Measurements from ENCODE around the gene FBXL5. TPM values are rescaled to one million over a fixed set of nuclear protein-coding genes. Genes with fewer than 3 reads are reported as not detected.
"Not testable (repeated sequence)": the region's sequence is repeated elsewhere in the genome, so short reads cannot be mapped to it uniquely, and the experiment has no call there.

FBXL5 gene
- total RNA-seq, 4 donors from 2014 or later, result 69.4 to 95.0 (median 80.3) TPM

DNA sequence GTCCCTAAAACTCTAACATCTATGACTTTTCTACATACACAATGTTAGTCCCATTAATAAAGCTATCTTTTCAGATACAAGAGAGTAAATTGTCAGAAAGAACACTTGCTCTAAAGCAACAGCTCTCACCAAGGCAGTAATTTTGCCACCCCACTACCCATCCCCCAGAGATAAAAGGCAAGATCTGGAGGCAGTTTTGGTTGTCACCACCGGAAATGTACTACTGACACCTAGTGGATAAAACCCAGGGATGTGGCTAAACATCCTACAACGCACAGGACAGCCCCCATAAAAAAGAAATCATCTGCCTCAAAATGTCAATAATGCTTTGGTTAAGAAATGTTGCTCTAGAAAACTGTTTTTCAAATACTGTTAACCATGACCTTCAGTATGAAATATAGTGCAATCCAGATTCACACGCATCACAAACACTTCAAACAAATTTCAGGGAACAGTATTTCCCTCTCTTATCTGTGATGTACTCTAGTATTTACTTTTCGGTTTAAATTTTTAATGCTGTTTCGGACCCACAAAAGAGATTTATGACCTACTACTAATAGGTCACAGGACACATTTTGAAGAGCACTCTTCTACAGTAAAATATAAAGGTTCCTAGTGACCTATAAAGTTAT lies 5.1 kb downstream of the FBXL5 start:
- WGBS, 2 donors, result 29 to 41% methylated on average over 5 of the region's 5 CpGs
- DNase-seq (ENCODE audit: low spot score in 2 of 2), result no peak
- no peak for TF ChIP-seq POLR2A (IDR thresholded peaks at IDR 0.05)
- no peak overlapping the region for H3K4me3 ChIP-seq (ENCODE audit: low read depth, poor library complexity, severe bottlenecking)
- intact Hi-C loops (cut with DNase I; ENCODE audit: low total_unique reads), result loop anchor here (10.0 kb wide), 1 partner anchor 645 kb away; the partner anchor contains the start of gene CPEB2

DNA sequence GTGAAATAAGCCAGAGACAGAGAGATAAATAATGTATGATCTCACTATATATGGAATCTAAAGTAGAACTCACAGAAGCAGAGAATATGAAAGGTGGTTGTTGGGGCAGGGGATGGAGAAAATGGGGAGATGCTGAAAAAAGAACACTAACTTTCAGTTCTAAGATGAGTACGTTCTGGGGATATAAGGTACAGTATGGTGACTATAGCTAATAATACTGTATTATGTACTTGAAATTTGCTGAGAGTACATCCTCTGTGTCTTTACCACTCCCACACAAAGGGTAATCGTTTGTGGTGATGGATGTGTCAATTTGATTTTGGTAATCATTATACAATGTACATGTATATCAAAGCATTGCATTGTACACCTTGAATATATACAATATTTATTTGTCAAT lies 6.6 kb downstream of the FBXL5 start:
- TF ChIP-seq, protein P1, sequence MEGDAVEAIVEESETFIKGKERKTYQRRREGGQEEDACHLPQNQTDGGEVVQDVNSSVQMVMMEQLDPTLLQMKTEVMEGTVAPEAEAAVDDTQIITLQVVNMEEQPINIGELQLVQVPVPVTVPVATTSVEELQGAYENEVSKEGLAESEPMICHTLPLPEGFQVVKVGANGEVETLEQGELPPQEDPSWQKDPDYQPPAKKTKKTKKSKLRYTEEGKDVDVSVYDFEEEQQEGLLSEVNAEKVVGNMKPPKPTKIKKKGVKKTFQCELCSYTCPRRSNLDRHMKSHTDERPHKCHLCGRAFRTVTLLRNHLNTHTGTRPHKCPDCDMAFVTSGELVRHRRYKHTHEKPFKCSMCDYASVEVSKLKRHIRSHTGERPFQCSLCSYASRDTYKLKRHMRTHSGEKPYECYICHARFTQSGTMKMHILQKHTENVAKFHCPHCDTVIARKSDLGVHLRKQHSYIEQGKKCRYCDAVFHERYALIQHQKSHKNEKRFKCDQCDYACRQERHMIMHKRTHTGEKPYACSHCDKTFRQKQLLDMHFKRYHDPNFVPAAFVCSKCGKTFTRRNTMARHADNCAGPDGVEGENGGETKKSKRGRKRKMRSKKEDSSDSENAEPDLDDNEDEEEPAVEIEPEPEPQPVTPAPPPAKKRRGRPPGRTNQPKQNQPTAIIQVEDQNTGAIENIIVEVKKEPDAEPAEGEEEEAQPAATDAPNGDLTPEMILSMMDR (IDR thresholded peaks at IDR 0.05), result no peak
- no peak for TF ChIP-seq POLR2A (IDR thresholded peaks at IDR 0.05)
- no peak for DNase-seq (ENCODE audit: low spot score in 2 of 2)
- WGBS, 2 donors, result 62 to 66% methylated on average over 2 of the region's 2 CpGs
- intact Hi-C loops (cut with DNase I; ENCODE audit: low total_unique reads), result no loop called here
- no peak overlapping the region for H3K4me3 ChIP-seq (ENCODE audit: low read depth, poor library complexity, severe bottlenecking)

DNA sequence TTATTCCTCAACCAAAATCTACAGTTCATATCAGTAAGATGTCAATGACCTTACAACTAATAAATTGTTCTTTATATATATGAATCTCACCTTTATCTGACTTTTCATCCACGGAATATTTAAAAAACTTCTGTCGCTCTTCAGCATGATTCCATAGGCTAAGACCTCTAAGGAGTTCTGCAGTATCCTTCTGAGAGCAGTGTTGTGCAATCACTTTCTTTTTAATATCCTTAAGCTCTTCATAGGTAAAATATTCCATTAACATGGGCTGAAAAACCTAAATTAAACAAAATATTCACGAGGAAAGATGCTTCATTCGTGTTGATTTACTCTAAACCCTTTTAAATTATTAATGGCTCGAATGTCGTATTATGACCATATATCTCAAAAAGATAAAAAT lies 16.7 kb downstream of the FBXL5 start:
- intact Hi-C loops (cut with DNase I; ENCODE audit: low total_unique reads), result no loop called here
- 93 to 95% methylated on average over 6 of the region's 6 CpGs for WGBS, 2 donors
- no peak for TF ChIP-seq POLR2A (IDR thresholded peaks at IDR 0.05)
- TF ChIP-seq, protein P1 (IDR thresholded peaks at IDR 0.05), result no peak
- no peak for DNase-seq (ENCODE audit: low spot score in 2 of 2)
- no peak overlapping the region for H3K4me3 ChIP-seq (ENCODE audit: low read depth, poor library complexity, severe bottlenecking)

DNA sequence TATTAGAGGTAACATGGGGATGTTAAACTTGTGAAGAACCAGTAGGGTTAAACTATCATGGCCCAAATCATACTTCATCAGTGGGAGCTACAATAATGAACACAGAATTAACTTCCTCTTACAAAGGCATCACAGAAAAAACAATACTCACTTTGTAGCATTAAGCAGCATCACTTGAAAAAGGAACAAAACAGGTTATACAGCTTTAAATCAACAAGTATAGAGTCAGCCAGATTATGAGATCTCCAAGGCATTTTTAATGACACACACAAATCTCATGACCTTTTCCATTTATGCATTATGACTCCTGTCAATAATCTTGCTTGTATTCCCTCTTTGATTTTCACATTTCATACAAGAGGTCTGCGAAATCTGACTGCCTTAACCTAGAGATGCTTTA lies 18.3 kb downstream of the FBXL5 start:
- WGBS, 2 donors, result 76 to 83% methylated on average over 1 of the region's 1 CpG
- intact Hi-C loops (cut with DNase I; ENCODE audit: low total_unique reads), result no loop called here
- H3K4me3 ChIP-seq (ENCODE audit: low read depth, poor library complexity, severe bottlenecking), result no peak overlapping the region
- TF ChIP-seq, protein P1 (IDR thresholded peaks at IDR 0.05), result no peak
- no peak for TF ChIP-seq POLR2A (IDR thresholded peaks at IDR 0.05)
- no peak for DNase-seq (ENCODE audit: low spot score in 2 of 2)

DNA sequence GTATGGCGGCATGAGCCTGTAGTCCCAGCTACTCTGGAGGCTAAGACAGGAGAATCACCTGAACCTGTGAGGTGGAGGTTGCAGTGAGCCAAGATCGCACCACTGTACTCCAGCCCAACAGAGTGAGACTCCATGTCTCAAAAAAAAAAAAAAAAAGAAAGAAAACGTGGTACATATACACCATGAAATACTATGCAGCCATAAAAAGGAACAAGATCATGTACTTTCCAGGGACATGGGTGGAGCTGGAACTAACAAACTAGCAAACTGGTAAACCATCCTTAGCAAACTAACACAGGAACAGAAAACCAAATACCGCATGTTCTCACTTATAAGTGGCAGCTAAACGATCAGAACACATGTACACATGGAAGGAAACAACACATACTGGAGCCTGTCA lies 37.8 kb downstream of the FBXL5 start:
- WGBS, 2 donors, result 96 to 98% methylated on average over 5 of the region's 5 CpGs
- H3K4me3 ChIP-seq (ENCODE audit: low read depth, poor library complexity, severe bottlenecking); DNase-seq (ENCODE audit: low spot score in 2 of 2); intact Hi-C loops (cut with DNase I; ENCODE audit: low total_unique reads): not testable (repeated sequence)

DNA sequence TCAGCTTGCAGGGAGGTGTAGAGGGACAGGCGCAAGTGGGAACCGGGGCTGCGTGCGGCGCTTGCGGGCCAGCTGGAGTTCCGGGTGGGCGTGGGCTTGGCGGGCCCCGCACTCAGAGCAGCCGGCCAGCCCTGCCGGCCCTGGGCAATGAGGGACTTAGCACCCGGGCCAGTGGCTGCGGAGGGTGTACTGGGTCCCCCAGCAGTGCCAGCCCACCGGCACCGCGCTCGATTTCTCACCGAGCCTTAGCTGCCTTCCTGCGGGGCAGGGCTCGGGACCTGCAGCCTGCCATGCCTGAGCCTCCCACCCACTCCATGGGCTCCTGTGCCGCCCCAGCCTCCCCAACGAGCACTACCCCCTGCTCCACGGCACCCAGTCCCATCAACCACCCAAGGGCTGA lies 40.3 kb downstream of the FBXL5 start:
- peak in 1 of 2 donors; percentile 62 for DNase-seq (ENCODE audit: low spot score in 2 of 2)
- H3K4me3 ChIP-seq (ENCODE audit: low read depth, poor library complexity, severe bottlenecking); intact Hi-C loops (cut with DNase I; ENCODE audit: low total_unique reads): not testable (repeated sequence)
- 97 to 98% methylated on average over 12 to 19 of the region's 24 CpGs for WGBS, 2 donors

DNA sequence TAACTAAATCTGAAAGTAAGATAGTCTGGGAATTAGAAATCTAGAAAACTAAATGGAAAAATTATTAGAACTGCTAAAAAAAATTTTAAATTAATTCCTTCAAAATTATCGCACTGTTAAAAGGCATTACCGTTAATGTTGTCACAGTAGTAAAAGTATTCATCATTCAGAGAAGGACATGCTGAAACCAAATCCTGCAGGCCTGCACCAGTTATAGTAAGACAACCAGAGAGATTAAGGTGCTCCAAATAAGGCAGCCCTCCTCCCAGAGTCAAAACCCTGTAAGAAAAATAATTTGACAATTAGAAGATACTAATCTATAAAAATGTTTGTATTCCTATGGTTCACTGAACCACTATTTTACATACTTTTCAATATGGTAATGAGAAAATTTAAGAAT lies 43.0 kb downstream of the FBXL5 start:
- TF ChIP-seq, protein P1 (IDR thresholded peaks at IDR 0.05), result no peak
- TF ChIP-seq POLR2A (IDR thresholded peaks at IDR 0.05), result no peak
- H3K4me3 ChIP-seq (ENCODE audit: low read depth, poor library complexity, severe bottlenecking), result no peak overlapping the region
- DNase-seq (ENCODE audit: low spot score in 2 of 2), result no peak
- WGBS, 2 donors, result 61 to 73% methylated on average over 2 of the region's 2 CpGs
- intact Hi-C loops (cut with DNase I; ENCODE audit: low total_unique reads), result no loop called here
